Measurements from ENCODE around the gene ZBTB43. TPM values are rescaled to one million over a fixed set of nuclear protein-coding genes. Genes with fewer than 3 reads are reported as not detected.

ZBTB43 gene
- total RNA-seq, 4 donors from 2014 or later: 26.9 to 153 (median 35.6) TPM

DNA sequence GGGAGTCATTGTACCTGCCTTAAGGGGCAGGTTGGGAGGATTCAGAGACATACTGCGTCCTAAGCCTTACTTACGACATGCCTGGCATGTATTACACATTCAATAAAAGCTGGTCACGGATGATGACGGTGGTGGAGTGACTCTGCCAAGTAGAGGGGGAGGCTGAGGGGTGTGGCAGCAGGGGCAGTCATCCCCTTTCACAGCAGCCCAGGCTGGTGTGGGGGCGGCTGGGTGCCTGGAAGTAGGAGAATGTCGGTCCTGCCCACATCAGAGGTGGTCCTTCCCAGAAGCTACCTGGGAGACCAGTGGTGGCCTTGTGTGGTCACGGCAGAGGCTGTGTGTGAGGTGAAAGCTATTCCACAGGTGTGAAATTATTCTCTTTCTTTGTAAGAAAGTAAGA, 64.5 kb downstream of the ZBTB43 start:
- no peak for TF ChIP-seq POLR2A (IDR thresholded peaks at IDR 0.05)
- TF ChIP-seq, protein P1, sequence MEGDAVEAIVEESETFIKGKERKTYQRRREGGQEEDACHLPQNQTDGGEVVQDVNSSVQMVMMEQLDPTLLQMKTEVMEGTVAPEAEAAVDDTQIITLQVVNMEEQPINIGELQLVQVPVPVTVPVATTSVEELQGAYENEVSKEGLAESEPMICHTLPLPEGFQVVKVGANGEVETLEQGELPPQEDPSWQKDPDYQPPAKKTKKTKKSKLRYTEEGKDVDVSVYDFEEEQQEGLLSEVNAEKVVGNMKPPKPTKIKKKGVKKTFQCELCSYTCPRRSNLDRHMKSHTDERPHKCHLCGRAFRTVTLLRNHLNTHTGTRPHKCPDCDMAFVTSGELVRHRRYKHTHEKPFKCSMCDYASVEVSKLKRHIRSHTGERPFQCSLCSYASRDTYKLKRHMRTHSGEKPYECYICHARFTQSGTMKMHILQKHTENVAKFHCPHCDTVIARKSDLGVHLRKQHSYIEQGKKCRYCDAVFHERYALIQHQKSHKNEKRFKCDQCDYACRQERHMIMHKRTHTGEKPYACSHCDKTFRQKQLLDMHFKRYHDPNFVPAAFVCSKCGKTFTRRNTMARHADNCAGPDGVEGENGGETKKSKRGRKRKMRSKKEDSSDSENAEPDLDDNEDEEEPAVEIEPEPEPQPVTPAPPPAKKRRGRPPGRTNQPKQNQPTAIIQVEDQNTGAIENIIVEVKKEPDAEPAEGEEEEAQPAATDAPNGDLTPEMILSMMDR (IDR thresholded peaks at IDR 0.05): no peak
- no peak for DNase-seq (ENCODE audit: low spot score in 2 of 2)
- intact Hi-C loops (cut with DNase I; ENCODE audit: low total_unique reads): no loop called here
- 48 to 63% methylated on average over 7 of the region's 7 CpGs for WGBS, 2 donors
- no peak overlapping the region for H3K4me3 ChIP-seq (ENCODE audit: low read depth, poor library complexity, severe bottlenecking)

DNA sequence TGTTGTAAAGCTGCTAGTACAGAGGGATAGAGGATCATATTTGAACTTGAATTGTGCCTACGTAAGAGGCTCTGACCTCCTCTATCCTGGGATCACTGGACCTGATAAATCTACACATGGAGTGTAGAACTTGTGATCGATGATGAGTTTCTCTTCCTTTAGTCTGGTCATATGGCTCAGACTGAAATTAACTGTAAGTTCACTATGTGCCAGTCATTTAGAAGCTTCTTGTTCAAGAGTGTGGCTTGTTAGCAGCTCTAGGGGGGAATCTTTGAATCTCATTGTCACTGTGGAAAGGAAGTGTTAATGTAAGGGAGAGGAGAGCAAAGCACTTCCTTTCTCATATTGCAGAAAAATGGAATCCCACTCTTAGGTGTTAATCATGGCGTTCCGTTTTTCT, 67.7 kb downstream of the ZBTB43 start:
- intact Hi-C loops (cut with DNase I; ENCODE audit: low total_unique reads): no loop called here
- TF ChIP-seq POLR2A (IDR thresholded peaks at IDR 0.05): no peak
- TF ChIP-seq, protein P1 (IDR thresholded peaks at IDR 0.05): no peak
- no peak overlapping the region for H3K4me3 ChIP-seq (ENCODE audit: low read depth, poor library complexity, severe bottlenecking)

DNA sequence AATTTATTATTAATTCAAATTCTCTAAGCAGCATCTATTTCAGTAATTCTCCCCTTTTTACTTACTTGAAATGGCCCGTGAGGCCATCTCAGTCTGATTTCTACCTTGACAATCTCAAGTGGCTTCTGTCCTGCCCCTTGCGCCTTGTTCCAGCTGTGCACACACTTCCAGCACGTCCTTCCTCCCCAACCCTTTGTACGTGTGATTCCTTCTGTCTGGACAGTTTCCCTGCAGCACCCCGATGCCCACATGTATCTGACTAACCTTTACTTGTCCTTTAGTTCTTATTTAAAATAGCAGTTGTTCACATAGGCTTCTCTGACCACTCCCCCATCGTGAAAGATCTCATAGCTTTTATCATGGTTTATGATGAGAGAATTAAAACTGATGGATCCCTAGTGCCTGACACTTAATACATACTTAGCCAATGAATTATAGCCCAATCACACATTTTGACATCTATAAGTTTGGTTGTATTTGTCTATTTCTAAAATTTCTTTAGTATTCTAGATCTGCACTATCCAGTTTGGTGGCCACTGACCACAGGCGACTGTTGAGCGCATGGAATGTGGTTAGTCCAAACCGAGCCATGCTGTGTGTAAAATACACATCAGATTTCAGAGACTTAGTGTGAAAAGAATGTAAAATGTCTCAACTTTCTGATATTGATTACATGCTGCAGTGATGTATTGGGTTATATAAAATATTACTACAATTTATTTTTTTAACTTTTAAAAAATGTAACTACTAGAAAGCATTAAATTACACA, 69.9 kb downstream of the ZBTB43 start:
- H3K4me3 ChIP-seq (ENCODE audit: low read depth, poor library complexity, severe bottlenecking): no peak overlapping the region
- DNase-seq (ENCODE audit: low spot score in 2 of 2): no peak
- TF ChIP-seq POLR2A (IDR thresholded peaks at IDR 0.05): no peak
- TF ChIP-seq, protein P1 (IDR thresholded peaks at IDR 0.05): no peak
- WGBS, 2 donors: 82 to 83% methylated on average over 9 of the region's 9 CpGs
- intact Hi-C loops (cut with DNase I; ENCODE audit: low total_unique reads): no loop called here

More for the DNA sequence above, 67.7 kb downstream of the ZBTB43 start:
- WGBS, 2 donors: 79 to 87% methylated on average over 4 of the region's 4 CpGs
- no peak for DNase-seq (ENCODE audit: low spot score in 2 of 2)

DNA sequence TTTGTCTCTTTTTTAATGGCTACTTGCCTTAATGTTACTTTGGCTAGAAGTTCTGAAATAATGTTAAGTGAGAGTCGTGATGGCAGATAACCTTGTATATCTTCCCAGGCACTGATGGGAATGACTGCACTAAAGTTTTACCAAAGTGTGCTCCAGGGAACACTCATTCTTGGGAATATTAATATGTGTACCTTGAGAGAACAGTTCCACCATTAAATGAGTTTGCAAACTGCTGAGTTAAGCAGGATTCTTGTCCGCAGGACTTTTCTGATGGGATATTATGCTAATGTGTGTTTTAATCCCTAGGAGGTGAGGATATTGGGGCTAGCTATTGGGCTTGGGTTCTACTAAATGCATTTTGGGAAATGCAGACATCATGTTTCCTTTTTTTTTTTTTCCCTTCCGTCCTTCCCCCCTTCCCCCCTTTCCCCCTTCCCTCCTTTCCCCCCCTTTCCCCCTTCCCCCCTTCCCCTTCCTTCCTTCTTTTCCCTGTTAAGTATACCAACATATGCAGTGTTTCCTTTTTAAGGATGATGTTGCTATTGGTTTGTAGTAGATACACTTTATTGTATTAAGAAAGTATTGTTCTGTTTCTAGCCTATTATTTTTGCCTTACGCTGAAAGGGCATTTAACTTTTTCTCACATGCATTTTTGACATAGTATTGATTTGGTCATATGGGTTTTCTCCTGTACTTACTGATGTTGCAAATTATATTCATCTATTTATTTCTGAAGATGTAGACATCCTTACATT, 71.1 kb downstream of the ZBTB43 start:
- DNase-seq (ENCODE audit: low spot score in 2 of 2): no peak
- TF ChIP-seq, protein P1 (IDR thresholded peaks at IDR 0.05): no peak
- TF ChIP-seq POLR2A (IDR thresholded peaks at IDR 0.05): no peak
- intact Hi-C loops (cut with DNase I; ENCODE audit: low total_unique reads): no loop called here
- no peak overlapping the region for H3K4me3 ChIP-seq (ENCODE audit: low read depth, poor library complexity, severe bottlenecking)
- WGBS, 2 donors: 71 to 77% methylated on average over 4 of the region's 4 CpGs

DNA sequence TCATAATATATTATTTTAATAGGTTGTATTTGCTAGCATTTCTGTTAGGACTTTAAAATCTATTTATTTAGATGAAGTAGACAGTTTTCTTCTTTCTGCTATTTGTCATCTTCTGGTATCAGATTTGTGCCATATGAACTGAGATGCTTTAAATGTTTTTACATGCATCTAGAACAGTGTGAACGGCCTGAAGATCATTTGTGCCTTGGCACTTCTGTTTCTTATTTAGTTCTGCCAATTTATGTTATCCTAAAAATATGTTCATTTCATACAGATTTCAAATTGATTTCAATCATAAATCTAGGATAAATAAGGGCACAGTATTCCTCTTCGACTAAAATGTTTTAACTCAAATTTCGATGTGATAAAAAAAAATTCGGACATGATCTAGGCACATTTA, 71.7 kb downstream of the ZBTB43 start:
- DNase-seq (ENCODE audit: low spot score in 2 of 2): no peak
- intact Hi-C loops (cut with DNase I; ENCODE audit: low total_unique reads): no loop called here
- 69 to 70% methylated on average over 4 of the region's 4 CpGs for WGBS, 2 donors
- no peak for TF ChIP-seq POLR2A (IDR thresholded peaks at IDR 0.05)
- TF ChIP-seq, protein P1 (IDR thresholded peaks at IDR 0.05): no peak
- no peak overlapping the region for H3K4me3 ChIP-seq (ENCODE audit: low read depth, poor library complexity, severe bottlenecking)
